KOPT-K1 (cell line): ENCODE results near the gene LCE2D.
"Not testable (repeated sequence)": the region's sequence is repeated elsewhere in the genome, so short reads cannot be mapped to it uniquely, and the experiment has no call there.

Experiments
- H3K27ac ChIP-seq: fragments of 200-600 bp; sonication (generic); 2 replicates; pipeline ENCODE4 v1.5.1; 2016; ENCODE audit warnings: antibody characterized with exemption, mild to moderate bottlenecking, low read depth, low read length; ENCODE audit not compliant: poor library complexity, severe bottlenecking
- H3K36me3 ChIP-seq: fragments of 200-600 bp; sonication (generic); 2 replicates; pipeline ENCODE4 v1.5.1; 2017; ENCODE audit warnings: antibody characterized with exemption, mild to moderate bottlenecking, low read length, moderate library complexity; ENCODE audit not compliant: insufficient read depth
- H3K9me3 ChIP-seq: fragments of 200-600 bp; sonication (generic); 2 replicates; pipeline ENCODE4 v1.5.1; 2017; ENCODE audit warnings: antibody characterized with exemption, low read length, mild to moderate bottlenecking; ENCODE audit not compliant: insufficient read depth, poor library complexity, severe bottlenecking

The LCE2D gene

GRCh38 chr1:152663098-152663497 lies at the start of gene LCE2D:
Gene LCE2D (plus strand): TSS chr1:152663380. CDS start chr1:152664106, 726 bp downstream.
- Histone ChIP-seq H3K27ac (no peak within 1 kb of the TSS), H3K36me3 (no peaks in the 10 kb centered on the region), H3K9me3 (no peaks in the 10 kb centered on the region)

- peaks cover 7% of the 10 kb centered on the region for H3K9me3 ChIP-seq
- H3K27ac ChIP-seq: no peak within 1 kb of the TSS
- no peaks in the 10 kb centered on the region for H3K36me3 ChIP-seq
Measured at GRCh38 chr1:152613511-152613910, 49.7 kb upstream of the LCE2D start, which contains the start of gene LCE3B. Gene LCE3B (plus strand): TSS chr1:152613811. CDS start chr1:152613811, 0 bp downstream.

- Histone ChIP-seq H3K9me3 (peaks cover 20% of the 10 kb centered on the region), H3K36me3 (no peaks in the 10 kb centered on the region), H3K27ac (no peak overlapping the region)
Measured at GRCh38 chr1:152621993-152622392, 41.2 kb upstream of the LCE2D start.

GRCh38 chr1:152622803-152623202 lies 40.4 kb upstream of the LCE2D start, which contains the start of gene LCE3A:
Gene LCE3A (minus strand): TSS chr1:152623103. CDS start chr1:152623103, 0 bp downstream.
- Histone ChIP-seq H3K9me3 (peaks cover 19% of the 10 kb centered on the region), H3K27ac (no peak within 1 kb of the TSS), H3K36me3 (no peaks in the 10 kb centered on the region)

GRCh38 chr1:152623203-152623844 lies 39.9 kb upstream of the LCE2D start:
- Histone ChIP-seq H3K9me3 (peaks cover 15% of the 10 kb centered on the region), H3K36me3 (no peaks in the 10 kb centered on the region), H3K27ac (no peak overlapping the region)

- H3K27ac ChIP-seq: no peak overlapping the region
- no peaks in the 10 kb centered on the region for H3K9me3 ChIP-seq
- no peaks in the 10 kb centered on the region for H3K36me3 ChIP-seq
Measured at GRCh38 chr1:152626744-152627143, 36.4 kb upstream of the LCE2D start.

GRCh38 chr1:152630596-152630995 lies 32.6 kb upstream of the LCE2D start:
- Histone ChIP-seq H3K9me3 (no peaks in the 10 kb centered on the region), H3K36me3 (no peaks in the 10 kb centered on the region), H3K27ac (no peak overlapping the region)

- H3K36me3 ChIP-seq: no peaks in the 10 kb centered on the region
- H3K27ac ChIP-seq: no peak overlapping the region
- no peaks in the 10 kb centered on the region for H3K9me3 ChIP-seq
Measured at GRCh38 chr1:152640351-152640750, 22.8 kb upstream of the LCE2D start.

GRCh38 chr1:152643945-152644344 lies 19.2 kb upstream of the LCE2D start:
- H3K27ac ChIP-seq: no peak overlapping the region
- no peaks in the 10 kb centered on the region for H3K36me3 ChIP-seq
- no peaks in the 10 kb centered on the region for H3K9me3 ChIP-seq

GRCh38 chr1:152645146-152645545 lies 18.0 kb upstream of the LCE2D start:
- Histone ChIP-seq H3K36me3 (no peaks in the 10 kb centered on the region), H3K9me3 (no peaks in the 10 kb centered on the region), H3K27ac (no peak overlapping the region)

- no peak overlapping the region for H3K27ac ChIP-seq
- H3K9me3 ChIP-seq: no peaks in the 10 kb centered on the region
- H3K36me3 ChIP-seq: no peaks in the 10 kb centered on the region
Measured at GRCh38 chr1:152646656-152647055, 16.5 kb upstream of the LCE2D start.

- no peaks in the 10 kb centered on the region for H3K36me3 ChIP-seq
- no peaks in the 10 kb centered on the region for H3K9me3 ChIP-seq
- H3K27ac ChIP-seq: no peak overlapping the region
Measured at GRCh38 chr1:152654110-152654509, 9.1 kb upstream of the LCE2D start.

GRCh38 chr1:152656459-152656858 lies 6.7 kb upstream of the LCE2D start:
- H3K27ac ChIP-seq: no peak overlapping the region
- H3K9me3 ChIP-seq: no peaks in the 10 kb centered on the region
- H3K36me3 ChIP-seq: no peaks in the 10 kb centered on the region

- no peak overlapping the region for H3K27ac ChIP-seq
- no peaks in the 10 kb centered on the region for H3K9me3 ChIP-seq
- H3K36me3 ChIP-seq: no peaks in the 10 kb centered on the region
Measured at GRCh38 chr1:152657677-152658076, 5.5 kb upstream of the LCE2D start.

- Histone ChIP-seq H3K9me3 (no peaks in the 10 kb centered on the region), H3K36me3 (no peaks in the 10 kb centered on the region), H3K27ac (no peak overlapping the region)
Measured at GRCh38 chr1:152658649-152659048, 4.5 kb upstream of the LCE2D start.

- H3K36me3 ChIP-seq, H3K9me3 ChIP-seq, H3K27ac ChIP-seq: not testable (repeated sequence)
Measured at GRCh38 chr1:152666171-152666570, 3.0 kb downstream of the LCE2D start.
